Motor neuron (in vitro differentiated cells): ENCODE results near the gene OR51B6. TPM values are rescaled to one million over a fixed set of nuclear protein-coding genes. Genes with fewer than 3 reads are reported as not detected.

Experiments used
- ATAC-seq, 8 experiments: fragments of 200-7000 bp; cut with Tn5 transposase; replicated peaks in 6 of 8; 2 replicates each; pipeline ENCODE4 v1.8.0; 2021; ENCODE audit warnings: mild to moderate bottlenecking in 8 of 8, moderate library complexity in 8 of 8
- H3K27ac ChIP-seq, 2 donors: fragments of 250-450 bp; sonication (Bioruptor Pico); 2 replicates each; pipeline ENCODE4 v1.9.0; 2021; ENCODE audit warnings: antibody characterized with exemption in 2 of 2, mild to moderate bottlenecking in 2 of 2, moderate library complexity in 1 of 2
- H3K4me1 ChIP-seq, 2 donors: fragments of 250-450 bp; sonication (Bioruptor Pico); replicated peaks in 1 of 2; 2 replicates each; pipeline ENCODE4 v1.6.1; 2021; ENCODE audit warnings: antibody characterized with exemption in 2 of 2, mild to moderate bottlenecking in 2 of 2, moderate library complexity in 1 of 2
- H3K4me3 ChIP-seq, 5 donors: fragments of 250-450 bp; sonication (Bioruptor Pico); 2 replicates each; pipeline ENCODE4 v1.9.0; 2021; ENCODE audit warnings: antibody characterized with exemption in 5 of 5, mild to moderate bottlenecking in 5 of 5, moderate library complexity in 4 of 5
- WGBS, 10 experiments: fragments of 450-650 bp; shearing (Covaris generic); methylation state at CpG; one replicate each; pipeline ENCODE4 v1.0.0; 2022; 5-methylcytosine and 5-hydroxymethylcytosine counted together
- in situ Hi-C, 9 experiments: fragments of 400-800 bp; cut with MboI; loops; one replicate each; pipeline ENCODE4 v1.15.0; 2021; ENCODE audit warnings: low sequenced_read_pairs in 9 of 9, low pct_unique_long_range_greater_than_20kb in 2 of 9; ENCODE audit not compliant: unreplicated experiment in 9 of 9
- total RNA-seq, 8 experiments: library from RNA; unstranded; fragments of 300-600 nt; gene quantifications; 2 replicates each; pipeline versions ENCODE4 v1.2.3 to v1.2.4, GENCODE V29; 2022

OR51B6 gene
- total RNA-seq, 8 experiments from 2014 or later, result 0.21 to 0.55 (median 0.32) TPM; not detected in 4

DNA sequence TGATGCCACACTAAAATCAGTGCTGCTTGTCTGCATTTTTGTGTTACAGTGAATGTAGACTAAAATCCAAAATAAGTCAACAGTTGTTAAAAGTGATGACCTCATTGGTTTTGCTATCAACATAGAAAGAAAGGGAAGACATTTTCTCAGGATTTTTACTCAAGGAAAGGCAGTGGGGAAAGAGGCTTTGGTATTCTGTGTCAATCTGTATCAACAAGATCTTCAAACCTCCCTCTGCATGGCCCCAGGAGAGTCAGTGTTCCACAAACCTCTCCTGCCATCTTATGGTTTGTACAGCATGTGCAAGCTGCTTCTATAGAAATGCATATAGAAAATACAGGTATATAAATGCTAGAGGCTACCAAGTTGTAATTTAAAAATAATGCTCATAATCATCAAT lies 18.5 kb downstream of the OR51B6 start:
- in situ Hi-C loops, result loop anchor here in 1 of 9 experiments (25.0 kb wide), 1 partner anchor 157 kb away; the partner anchor contains the start of gene OR51V1
- Histone ChIP-seq H3K4me1 (no peaks in the 10 kb centered on the region), H3K4me3 (no peak overlapping the region), H3K27ac (no peak overlapping the region)
- peak in 4 of 8 experiments; percentile 38 to 74 (median 56) for ATAC-seq

DNA sequence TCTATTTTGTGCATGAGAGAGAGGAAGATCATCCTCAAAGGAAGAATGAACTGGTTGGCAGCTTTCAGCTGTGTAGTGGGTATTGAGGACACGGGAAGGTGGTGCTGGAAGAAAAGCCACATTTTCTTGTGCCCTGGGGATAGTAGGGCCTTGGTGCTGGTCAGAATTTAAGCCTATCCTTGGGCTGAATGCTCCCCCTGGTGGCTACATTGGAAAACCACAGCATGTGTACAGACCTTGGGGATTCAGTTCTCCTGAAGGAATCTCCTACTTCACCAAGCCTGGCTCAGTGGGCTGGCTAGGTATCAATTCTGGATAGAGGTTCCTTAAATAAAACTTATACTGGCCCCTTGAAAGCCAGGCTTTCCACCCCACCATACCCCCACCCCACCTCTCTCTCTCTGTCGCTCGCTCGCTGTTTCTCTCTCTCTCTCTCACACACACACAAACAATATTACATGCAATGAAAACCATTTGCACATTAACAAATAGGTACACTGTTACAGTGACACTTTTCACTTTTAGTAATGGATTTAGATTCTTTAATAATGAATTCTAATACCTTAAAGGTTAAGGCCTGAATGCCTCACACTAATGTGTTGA lies 29.5 kb downstream of the OR51B6 start:
- peak; percentile 67 to 99 (median 83) for ATAC-seq
- no peak overlapping the region for H3K27ac ChIP-seq
- in situ Hi-C loops, result no loop called here
- H3K4me3 ChIP-seq, result no peak overlapping the region
- WGBS, 10 experiments, result 0 to 65% (median 14%) methylated on average over 1 to 4 of the region's 4 CpGs; no CpG with 5 or more reads in 5 of the 10 experiments
- no peaks in the 10 kb centered on the region for H3K4me1 ChIP-seq

DNA sequence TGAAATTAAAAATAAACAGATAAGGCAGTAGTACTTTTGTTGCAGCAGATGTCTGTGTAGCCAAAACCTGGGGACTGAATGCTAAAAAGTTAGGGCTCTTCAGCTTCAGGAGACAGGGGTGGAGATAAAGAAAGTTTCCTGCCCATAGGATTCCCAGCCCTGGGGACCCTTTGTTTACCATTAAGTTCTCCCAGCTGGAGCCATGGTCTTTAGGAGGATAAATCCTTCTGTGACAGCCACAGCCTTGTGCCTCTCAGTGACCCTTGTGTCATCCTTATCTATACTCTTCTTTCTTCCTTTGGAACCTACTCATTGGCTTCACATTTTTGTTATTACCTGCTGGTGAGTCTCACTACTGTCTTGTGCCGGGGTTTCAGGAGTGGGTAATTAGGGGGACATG lies 32.3 kb downstream of the OR51B6 start, which contains the start of gene OR51M1:
OR51M1 (plus strand) TSS at position 237 of the 400 bp plus-strand sequence. CDS start 5,587 bp downstream, outside the sequence.
- 14 to 80% (median 50%) methylated on average over 1 of the region's 1 CpG; no CpG with 5 or more reads in 5 of the 10 experiments for WGBS, 10 experiments
- no peak for ATAC-seq
- Histone ChIP-seq H3K27ac (no peak within 1 kb of the TSS), H3K4me1 (no peaks in the 10 kb centered on the region), H3K4me3 (no peak within 1 kb of the TSS)
- in situ Hi-C loops, result no loop called here

DNA sequence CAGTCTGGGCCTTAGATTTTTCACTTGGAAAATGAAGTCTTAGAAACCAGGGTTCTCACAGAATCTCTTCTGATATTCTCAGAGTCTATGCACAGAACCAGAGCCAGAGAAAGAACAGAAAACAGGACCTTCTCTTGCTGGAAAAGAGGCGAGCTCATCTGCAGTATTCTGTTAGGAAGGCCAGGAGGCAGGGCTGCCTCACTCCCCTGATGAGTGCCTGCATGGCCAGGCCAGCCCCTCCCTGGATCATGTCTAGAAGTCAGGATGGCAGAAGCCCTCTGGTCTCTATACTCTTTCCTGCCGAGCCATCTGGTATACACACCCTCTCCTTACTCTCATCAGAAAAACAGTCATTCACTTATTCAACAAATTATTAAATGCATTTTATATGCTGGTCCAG lies 33.0 kb downstream of the OR51B6 start:
- peak in 1 of 8 experiments; percentile 20 for ATAC-seq
- 0 to 86% (median 78%) methylated on average over 1 to 2 of the region's 2 CpGs; no CpG with 5 or more reads in 5 of the 10 experiments for WGBS, 10 experiments
- in situ Hi-C loops, result no loop called here
- Histone ChIP-seq H3K4me3 (no peak overlapping the region), H3K4me1 (no peaks in the 10 kb centered on the region), H3K27ac (no peak overlapping the region)

DNA sequence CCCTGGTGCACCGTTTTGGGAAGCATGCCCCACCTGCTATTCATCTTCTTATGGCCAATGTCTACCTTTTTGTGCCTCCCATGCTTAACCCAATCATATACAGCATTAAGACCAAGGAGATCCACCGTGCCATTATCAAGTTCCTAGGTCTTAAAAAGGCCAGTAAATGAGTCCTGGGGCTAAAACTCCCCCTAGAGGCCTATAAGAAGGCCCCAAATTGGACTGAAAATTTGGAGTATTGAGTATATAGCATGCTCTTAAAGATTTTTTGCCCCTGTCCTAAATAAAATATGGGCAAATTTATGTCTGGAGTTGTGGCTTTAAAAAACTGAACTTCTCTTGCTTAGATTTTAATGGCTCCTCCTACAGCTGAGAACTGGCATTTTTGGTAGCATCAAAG lies 38.9 kb downstream of the OR51B6 start:
- in situ Hi-C loops, result no loop called here
- Histone ChIP-seq H3K4me3 (no peak overlapping the region), H3K27ac (no peak overlapping the region), H3K4me1 (no peaks in the 10 kb centered on the region)
- WGBS, 10 experiments, result 31 to 100% (median 60%) methylated on average over 1 to 2 of the region's 2 CpGs; no CpG with 5 or more reads in 3 of the 10 experiments
- no peak for ATAC-seq

DNA sequence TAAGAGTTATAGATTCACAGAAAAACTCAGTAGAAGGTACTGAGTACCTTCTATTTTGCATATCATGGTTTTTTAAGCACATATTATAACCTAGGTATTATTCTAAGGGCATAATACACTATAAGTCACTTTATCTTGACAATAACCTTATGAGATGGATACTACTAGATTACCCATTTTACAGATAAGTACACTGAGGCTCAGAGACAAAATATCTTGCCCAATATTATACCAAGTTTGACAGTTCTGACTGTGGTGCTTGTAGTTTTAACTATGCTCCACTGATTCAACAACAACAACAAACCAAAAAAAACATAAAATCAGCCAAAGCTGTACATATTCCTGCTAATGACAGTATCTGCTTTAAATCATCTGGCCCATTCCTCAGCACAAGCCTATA lies 42.8 kb downstream of the OR51B6 start:
- Histone ChIP-seq H3K4me3 (no peak overlapping the region), H3K27ac (no peak overlapping the region), H3K4me1 (no peaks in the 10 kb centered on the region)
- no peak for ATAC-seq
- in situ Hi-C loops, result no loop called here

DNA sequence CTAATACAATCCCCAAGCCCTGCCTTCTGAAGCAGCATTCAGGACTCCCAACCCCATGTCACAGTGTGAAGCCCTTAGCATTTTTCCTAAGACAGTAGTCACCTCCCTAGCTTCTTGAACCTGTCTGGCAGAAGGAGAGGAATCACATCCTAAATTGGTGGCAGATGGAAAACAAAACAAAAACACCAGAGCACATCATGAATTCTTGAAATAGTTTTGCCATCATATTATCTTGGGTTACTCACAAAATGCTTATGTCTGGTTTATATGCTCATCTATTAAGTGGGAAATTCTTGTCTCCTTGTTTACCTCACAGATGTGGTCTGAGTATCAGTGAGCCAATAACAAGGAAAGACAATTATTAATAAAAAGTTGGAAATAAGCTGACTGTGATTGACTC lies 47.6 kb downstream of the OR51B6 start:
- no peaks in the 10 kb centered on the region for H3K4me1 ChIP-seq
- in situ Hi-C loops, result no loop called here
- ATAC-seq, result no peak
- no peak overlapping the region for H3K27ac ChIP-seq
- H3K4me3 ChIP-seq, result no peak overlapping the region

Other genes starting within 250 kb of the OR51B6 start
- gene OR52A5, start 213.2 kb upstream of the OR51B6 start, total RNA-seq, result 1 to 10 TPM in 1 of 8 experiments, under 1 TPM in 5, not detected in 2; 0.04 to 1.6 (median 0.18) TPM
- gene OR52A1, start 196.8 kb upstream of the OR51B6 start, total RNA-seq, result under 1 TPM in 7 of 8 experiments, not detected in 1; under 0.01 to 0.56 (median 0.05) TPM
- gene OR51V1, start 150.8 kb upstream of the OR51B6 start, total RNA-seq, result under 1 TPM in 3 of 8 experiments, not detected in 5; 0.37 to 0.85 (median 0.46) TPM
- gene HBB, start 124.4 kb upstream of the OR51B6 start, total RNA-seq, result under 1 TPM in 1 of 8 experiments, not detected in 7; 0.71 TPM
- under 1 TPM in 1 of 8 experiments, not detected in 7; 0.46 TPM for gene HBD, start 117.0 kb upstream of the OR51B6 start, total RNA-seq
- under 1 TPM in 1 of 8 experiments, not detected in 7; 0.25 TPM for gene HBG1, start 101.7 kb upstream of the OR51B6 start, total RNA-seq
- not detected for gene HBG2, start 96.7 kb upstream of the OR51B6 start, total RNA-seq
- gene HBE1, start 81.6 kb upstream of the OR51B6 start, total RNA-seq, result under 1 TPM in 1 of 8 experiments, not detected in 7; 0.50 TPM
- under 1 TPM in 3 of 8 experiments, not detected in 5; 0.52 to 0.90 (median 0.61) TPM for gene OR51B4, start 49.6 kb upstream of the OR51B6 start, total RNA-seq
- gene OR51B2, start 27.2 kb upstream of the OR51B6 start, total RNA-seq, result under 1 TPM in 2 of 8 experiments, not detected in 6; 0.23 to 0.36 TPM
- under 1 TPM in 6 of 8 experiments, not detected in 2; 0.25 to 0.92 (median 0.51) TPM for gene OR51B5, start 8.0 kb upstream of the OR51B6 start, total RNA-seq
- gene OR51M1, start 32.3 kb downstream of the OR51B6 start, total RNA-seq, result under 1 TPM in 7 of 8 experiments, not detected in 1; 0.05 to 0.66 (median 0.20) TPM
- gene OR51Q1, start 70.6 kb downstream of the OR51B6 start, total RNA-seq, result 1 to 10 TPM in 1 of 8 experiments, under 1 TPM in 4, not detected in 3; 0.11 to 1.2 (median 0.46) TPM
- under 1 TPM in 4 of 8 experiments, not detected in 4; 0.16 to 0.66 (median 0.49) TPM for gene OR51I1, start 90.0 kb downstream of the OR51B6 start, total RNA-seq
- gene OR51I2, start 97.8 kb downstream of the OR51B6 start, total RNA-seq, result under 1 TPM in 6 of 8 experiments, not detected in 2; 0.11 to 0.47 (median 0.16) TPM
- under 1 TPM in 5 of 8 experiments, not detected in 3; 0.22 to 0.57 (median 0.40) TPM for gene OR52D1, start 137.2 kb downstream of the OR51B6 start, total RNA-seq
- gene UBQLN3, start 158.4 kb downstream of the OR51B6 start, total RNA-seq, result under 1 TPM in 7 of 8 experiments, not detected in 1; 0.11 to 0.52 (median 0.23) TPM
- under 1 TPM; 0.15 to 0.73 (median 0.33) TPM for gene UBQLNL, start 165.2 kb downstream of the OR51B6 start, total RNA-seq
- under 1 TPM in 7 of 8 experiments, not detected in 1; 0.17 to 0.87 (median 0.47) TPM for gene OR52H1, start 197.0 kb downstream of the OR51B6 start, total RNA-seq
- gene OR52B6, start 229.4 kb downstream of the OR51B6 start, total RNA-seq, result 1 to 10 TPM in 2 of 8 experiments, under 1 TPM in 3, not detected in 3; 0.25 to 1.4 (median 0.67) TPM
- 1 to 10 TPM; 1.2 to 9.0 (median 2.1) TPM for gene TRIM6, start 245.1 kb downstream of the OR51B6 start, total RNA-seq